Measurements from ENCODE around the gene TAP1. TPM values are rescaled to one million over a fixed set of nuclear protein-coding genes. Genes with fewer than 3 reads are reported as not detected.
"Not testable (repeated sequence)": the region's sequence is repeated elsewhere in the genome, so short reads cannot be mapped to it uniquely, and the experiment has no call there.

TAP1 gene
- total RNA-seq, 1 donor from 2014 or later, result 15.5 TPM

- Histone ChIP-seq H3K27ac (replicated peaks) (no peak overlapping the region), H3K4me1 (peaks cover 22% of the 10 kb centered on the region), H3K36me3 (no peaks in the 10 kb centered on the region), H3K4me3 (no peak overlapping the region), H3K9me3 (replicated peaks) (no peaks in the 10 kb centered on the region), H3K27me3 (ENCODE audit: low read depth) (peaks cover 14% of the 10 kb centered on the region)
- TF ChIP-seq, protein P1, sequence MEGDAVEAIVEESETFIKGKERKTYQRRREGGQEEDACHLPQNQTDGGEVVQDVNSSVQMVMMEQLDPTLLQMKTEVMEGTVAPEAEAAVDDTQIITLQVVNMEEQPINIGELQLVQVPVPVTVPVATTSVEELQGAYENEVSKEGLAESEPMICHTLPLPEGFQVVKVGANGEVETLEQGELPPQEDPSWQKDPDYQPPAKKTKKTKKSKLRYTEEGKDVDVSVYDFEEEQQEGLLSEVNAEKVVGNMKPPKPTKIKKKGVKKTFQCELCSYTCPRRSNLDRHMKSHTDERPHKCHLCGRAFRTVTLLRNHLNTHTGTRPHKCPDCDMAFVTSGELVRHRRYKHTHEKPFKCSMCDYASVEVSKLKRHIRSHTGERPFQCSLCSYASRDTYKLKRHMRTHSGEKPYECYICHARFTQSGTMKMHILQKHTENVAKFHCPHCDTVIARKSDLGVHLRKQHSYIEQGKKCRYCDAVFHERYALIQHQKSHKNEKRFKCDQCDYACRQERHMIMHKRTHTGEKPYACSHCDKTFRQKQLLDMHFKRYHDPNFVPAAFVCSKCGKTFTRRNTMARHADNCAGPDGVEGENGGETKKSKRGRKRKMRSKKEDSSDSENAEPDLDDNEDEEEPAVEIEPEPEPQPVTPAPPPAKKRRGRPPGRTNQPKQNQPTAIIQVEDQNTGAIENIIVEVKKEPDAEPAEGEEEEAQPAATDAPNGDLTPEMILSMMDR (IDR thresholded peaks at IDR 0.05; ENCODE audit: borderline replicate concordance), result no peak
- DNase-seq, result no peak
- intact Hi-C loops (cut with micrococcal nuclease), result no loop called here
Observed at GRCh38 chr6:32882879-32883250, 29.4 kb upstream of the TAP1 start.

- H3K27ac ChIP-seq (replicated peaks); H3K9me3 ChIP-seq (replicated peaks); H3K4me3 ChIP-seq; DNase-seq; intact Hi-C loops (cut with micrococcal nuclease); H3K36me3 ChIP-seq: not testable (repeated sequence)
- H3K27me3 ChIP-seq (ENCODE audit: low read depth), result peaks cover 19% of the 10 kb centered on the region
- H3K4me1 ChIP-seq, result peaks cover 14% of the 10 kb centered on the region
Observed at GRCh38 chr6:32880962-32881361, 27.5 kb upstream of the TAP1 start.

DNA sequence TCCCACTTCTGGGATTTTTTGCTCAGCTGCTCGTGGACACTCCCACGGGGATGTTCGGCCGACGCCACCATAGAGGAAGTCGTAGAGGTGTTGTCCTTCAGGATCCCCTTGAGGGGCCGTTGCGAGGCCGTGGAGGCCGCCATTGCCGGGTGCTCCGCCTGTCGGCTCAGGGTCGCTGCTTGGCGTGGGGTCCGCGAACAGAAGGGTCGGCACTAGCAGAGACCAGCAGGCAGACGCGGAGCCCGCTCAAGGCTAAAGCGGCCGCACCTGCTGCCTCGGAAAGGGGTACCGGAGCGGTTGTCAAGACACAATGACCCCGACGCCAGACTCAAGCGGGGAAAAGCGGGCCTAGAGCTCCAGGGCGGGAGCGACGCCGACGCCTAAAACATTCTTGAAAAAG is 26.2 kb upstream of the TAP1 start:
- H3K4me1 ChIP-seq, result peaks cover 11% of the 10 kb centered on the region
- H3K9me3 ChIP-seq (replicated peaks), result no peaks in the 10 kb centered on the region
- no peak overlapping the region for H3K27ac ChIP-seq (replicated peaks)
- TF ChIP-seq, protein P1 (IDR thresholded peaks at IDR 0.05; ENCODE audit: borderline replicate concordance), result no peak
- intact Hi-C loops (cut with micrococcal nuclease), result no loop called here
- peaks cover 26% of the 10 kb centered on the region for H3K27me3 ChIP-seq (ENCODE audit: low read depth)
- peak overlapping the region; percentile 28 for H3K4me3 ChIP-seq
- H3K36me3 ChIP-seq, result no peaks in the 10 kb centered on the region
- DNase-seq, result no peak

DNA sequence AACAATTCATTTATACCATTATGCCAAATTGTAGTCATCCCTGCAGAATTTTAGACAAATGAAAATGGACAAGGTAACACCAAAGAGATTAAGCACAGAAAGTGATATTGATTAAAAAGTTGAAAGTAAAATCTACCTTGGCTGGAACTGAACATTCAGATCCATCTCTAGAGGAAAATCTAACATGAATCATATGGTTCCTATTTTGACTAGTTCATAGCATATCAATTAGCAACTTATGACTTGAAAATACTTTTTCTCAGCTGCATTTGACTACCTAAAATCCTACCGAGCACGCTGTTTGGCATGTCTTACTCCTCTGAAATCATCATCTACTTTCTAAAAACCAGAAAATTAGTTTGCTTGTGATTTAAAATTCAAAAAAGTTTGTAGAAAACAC is 23.1 kb upstream of the TAP1 start:
- DNase-seq, result no peak
- H3K4me3 ChIP-seq, result no peak overlapping the region
- TF ChIP-seq, protein P1 (IDR thresholded peaks at IDR 0.05; ENCODE audit: borderline replicate concordance), result no peak
- no peaks in the 10 kb centered on the region for H3K4me1 ChIP-seq
- intact Hi-C loops (cut with micrococcal nuclease), result no loop called here
- H3K9me3 ChIP-seq (replicated peaks), result peaks cover 11% of the 10 kb centered on the region
- no peak overlapping the region for H3K27ac ChIP-seq (replicated peaks)
- H3K27me3 ChIP-seq (ENCODE audit: low read depth), result peaks cover 26% of the 10 kb centered on the region
- H3K36me3 ChIP-seq, result no peaks in the 10 kb centered on the region

GRCh38 chr6:32873947-32874346 is 20.4 kb upstream of the TAP1 start:
- Histone ChIP-seq H3K27me3 (ENCODE audit: low read depth) (peaks cover 15% of the 10 kb centered on the region), H3K9me3 (replicated peaks) (peaks cover 11% of the 10 kb centered on the region)
- intact Hi-C loops (cut with micrococcal nuclease); H3K4me1 ChIP-seq; DNase-seq; H3K36me3 ChIP-seq; H3K27ac ChIP-seq (replicated peaks); H3K4me3 ChIP-seq: not testable (repeated sequence)

- peak; percentile 68 for DNase-seq
- Histone ChIP-seq H3K9me3 (replicated peaks) (peaks cover 11% of the 10 kb centered on the region), H3K4me3 (no peak overlapping the region), H3K27me3 (ENCODE audit: low read depth) (no peaks in the 10 kb centered on the region), H3K36me3 (no peaks in the 10 kb centered on the region), H3K4me1 (peaks cover 4% of the 10 kb centered on the region), H3K27ac (replicated peaks) (no peak overlapping the region)
- TF ChIP-seq, protein P1 (IDR thresholded peaks at IDR 0.05; ENCODE audit: borderline replicate concordance), result peak; percentile 96
- intact Hi-C loops (cut with micrococcal nuclease), result loop anchor here (5.0 kb wide), 1 partner anchor 41 kb away; no protein-coding TSS in a partner anchor
Observed at GRCh38 chr6:32868257-32868788, 14.8 kb upstream of the TAP1 start.

Data from left ventricle myocardium inferior (tissue), 1 donor.